GM18508 (cell line): ENCODE results near the gene HEATR5B.

Experiments used
- ATAC-seq: cut with Tn5 transposase; IDR thresholded peaks from one replicate; pipeline ENCODE4 v1.9.1; 2021; ENCODE audit warnings: moderate number of reproducible peaks; ENCODE audit not compliant: insufficient read depth, unreplicated experiment

Gene HEATR5B

DNA sequence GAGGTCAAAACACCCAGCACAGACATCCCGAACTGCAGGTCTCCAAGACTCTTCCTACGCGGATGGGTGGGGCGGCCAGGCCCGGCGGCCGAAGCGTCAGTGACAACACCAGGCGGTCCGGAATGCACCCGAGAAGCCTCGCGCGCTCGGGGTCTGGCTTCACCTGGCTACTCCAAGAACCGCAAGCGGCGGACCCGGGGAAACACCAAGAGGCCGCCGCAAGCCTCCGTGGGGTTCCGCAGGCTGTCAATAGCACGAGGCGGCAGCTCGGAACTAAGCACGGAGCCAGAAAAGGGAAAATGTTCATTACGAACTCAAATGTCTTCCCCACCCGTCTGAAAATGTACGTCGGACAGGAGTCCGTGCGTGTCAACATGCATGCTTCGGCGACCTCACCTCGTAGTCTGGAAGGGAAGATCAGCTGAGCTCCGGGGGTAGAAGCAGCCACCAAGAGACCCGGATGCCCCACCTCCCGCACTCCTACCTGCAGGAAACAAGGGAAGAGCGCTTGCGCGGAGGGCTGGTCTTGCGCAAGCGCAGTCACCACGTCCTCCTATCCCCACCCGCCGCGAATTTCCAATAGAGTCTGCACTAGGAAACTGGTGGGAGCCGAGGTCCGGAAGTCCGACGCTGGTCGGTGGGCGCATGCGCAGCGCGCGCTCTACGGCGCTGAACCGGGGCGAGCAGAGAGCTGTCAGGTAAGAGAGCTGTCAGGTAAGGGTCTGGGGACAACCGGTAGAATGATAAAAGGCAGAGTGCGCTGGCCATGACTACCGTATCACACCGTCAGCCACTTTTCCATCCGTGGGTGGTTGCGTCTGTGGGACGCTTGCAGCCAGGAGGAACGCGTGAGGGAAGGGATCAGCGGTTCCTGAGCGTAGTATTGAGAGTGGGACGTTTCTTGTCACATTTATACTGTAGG lies at the start of gene HEATR5B, which contains the start of gene GPATCH11:
Gene HEATR5B (minus strand): TSS at position 500 of the 922 bp plus-strand sequence. CDS start 958 bp downstream, outside the sequence.
Gene GPATCH11 (plus strand): TSS at position 646 of the 922 bp plus-strand sequence. CDS start 3,864 bp downstream, outside the sequence.
- peak; percentile 51 for ATAC-seq

DNA sequence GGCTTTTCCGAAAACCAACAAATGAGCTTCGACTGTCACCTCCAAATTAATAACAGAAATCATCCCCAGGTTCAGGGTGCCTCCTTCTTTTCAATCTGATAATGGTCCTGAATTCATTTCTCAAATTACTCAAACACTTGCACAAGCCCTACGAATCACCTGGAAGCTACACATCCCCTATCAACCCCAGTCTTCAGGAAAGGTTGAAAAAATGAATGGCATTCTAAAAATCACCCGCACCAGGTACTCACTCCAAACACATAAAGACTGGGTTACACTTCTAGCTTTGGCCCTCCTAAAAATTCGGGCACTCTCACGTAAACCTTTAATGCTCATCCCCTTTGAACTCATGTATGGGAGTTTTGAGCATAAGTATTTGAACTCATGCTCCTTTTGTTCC lies 48.7 kb upstream of the HEATR5B start:
- ATAC-seq = no peak

DNA sequence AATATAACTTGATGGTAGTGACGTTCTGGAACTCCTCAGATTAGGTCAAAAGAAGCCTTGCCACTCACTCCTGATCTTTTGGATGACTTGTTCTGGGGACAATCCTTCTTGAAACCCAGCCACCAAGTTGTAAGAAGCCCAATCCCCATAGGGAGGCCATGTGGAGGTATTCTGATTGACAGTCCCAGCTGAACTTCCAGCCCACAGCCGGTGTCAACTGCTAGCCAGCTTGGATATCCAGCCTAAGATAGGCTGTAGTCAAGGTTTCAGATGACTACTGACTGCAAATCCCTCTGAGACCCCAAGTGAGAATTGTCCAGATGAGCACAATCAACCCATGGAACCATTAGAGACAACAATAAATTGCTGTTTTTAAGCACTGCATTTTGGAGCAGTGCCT lies 41.2 kb upstream of the HEATR5B start:
- no peak for ATAC-seq

DNA sequence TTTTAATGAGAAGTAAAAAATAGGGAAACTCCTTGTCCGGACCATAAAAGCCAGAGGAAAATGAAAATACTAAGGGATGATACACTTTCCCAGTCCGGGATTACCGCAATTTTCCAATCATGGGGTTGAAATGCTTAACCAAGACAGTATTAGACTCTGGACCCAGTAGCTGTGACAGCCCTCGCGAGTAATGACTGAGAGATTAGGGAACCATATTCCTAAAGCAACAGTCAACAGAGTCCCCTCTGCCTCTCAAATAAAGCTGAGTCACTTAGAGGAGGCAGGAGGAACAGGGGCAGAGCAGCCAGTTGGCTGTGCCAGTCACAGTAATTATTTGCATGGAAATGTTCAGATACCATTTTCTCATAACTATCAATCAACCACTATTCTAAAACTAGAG lies 35.0 kb upstream of the HEATR5B start:
- no peak for ATAC-seq

DNA sequence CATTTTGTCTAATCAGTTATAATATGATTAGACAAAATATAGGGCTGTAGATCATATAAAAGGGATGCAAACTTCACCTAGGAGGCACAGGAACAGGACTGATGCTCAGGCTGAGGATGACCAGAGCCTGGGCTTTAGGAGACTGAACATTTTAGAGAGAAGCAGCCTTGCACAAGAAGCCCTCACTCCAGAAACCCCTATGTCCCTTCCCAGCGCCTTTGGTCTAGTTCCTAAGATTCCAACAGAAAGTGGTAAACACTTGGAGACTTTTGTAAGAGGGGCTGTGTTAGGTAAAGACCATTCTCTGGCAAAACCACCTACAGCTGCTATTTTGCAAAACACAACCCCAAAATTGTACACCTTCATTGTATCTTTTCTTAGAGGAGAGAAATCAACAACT lies 33.4 kb upstream of the HEATR5B start:
- ATAC-seq = no peak

DNA sequence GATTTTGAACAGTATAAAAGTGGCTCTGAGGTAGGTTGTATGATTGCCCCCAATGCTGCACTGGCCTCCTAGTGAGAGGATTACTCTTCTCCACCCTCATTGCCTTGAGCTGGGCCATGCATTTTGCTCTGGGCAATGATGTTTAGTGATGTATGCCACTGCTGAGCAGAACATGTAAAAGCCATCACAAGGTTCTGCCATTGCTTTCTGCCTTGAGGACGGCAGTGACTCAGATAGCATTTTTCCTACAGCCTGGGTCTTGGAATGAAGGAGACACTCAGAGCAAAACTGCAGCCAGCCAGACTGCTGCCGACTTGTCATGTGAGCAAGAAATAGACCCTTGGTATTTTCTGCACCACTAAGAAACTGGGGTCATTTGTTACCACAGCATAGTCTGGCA lies 27.8 kb upstream of the HEATR5B start:
- ATAC-seq = no peak

DNA sequence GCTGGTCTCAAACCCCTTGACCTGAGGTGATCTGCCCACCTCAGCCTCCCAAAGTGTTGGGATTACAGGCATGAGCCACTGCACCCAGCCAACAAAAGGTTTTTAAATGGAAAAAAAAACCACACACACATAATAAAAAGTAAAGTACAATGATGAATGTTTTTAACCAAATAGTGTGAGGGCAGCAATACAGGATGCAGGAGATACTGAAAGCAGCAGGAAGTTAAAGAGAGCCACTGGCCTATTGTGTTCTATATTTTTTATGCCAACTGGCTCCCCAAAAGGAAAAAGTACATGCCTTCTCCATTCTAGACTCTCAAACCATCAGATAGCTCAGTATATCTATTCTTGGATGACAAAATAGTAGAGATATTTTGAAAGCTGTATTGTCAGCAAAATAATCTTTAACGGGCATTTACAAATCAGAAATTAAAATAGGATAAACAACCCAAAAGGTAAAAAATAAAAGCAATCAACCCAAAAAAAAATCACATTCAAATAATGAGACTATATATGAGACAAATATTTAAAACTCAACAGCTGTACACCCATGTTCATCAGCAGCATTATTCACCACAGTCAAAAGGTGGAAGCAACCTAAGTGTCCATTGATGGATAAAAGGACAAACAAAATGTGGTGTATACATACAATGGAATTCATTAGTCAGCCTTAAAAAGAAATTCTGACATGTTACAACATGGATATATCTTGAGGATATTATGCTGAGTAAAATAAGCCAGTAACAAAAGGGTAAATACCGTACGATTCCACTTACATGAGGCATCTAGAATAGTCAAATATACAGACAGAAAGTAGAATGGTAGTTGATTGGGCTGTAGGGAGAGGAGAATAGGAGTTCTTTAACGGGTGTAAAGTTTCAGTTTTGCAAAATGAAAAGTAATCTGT lies 26.4 kb upstream of the HEATR5B start:
- ATAC-seq = no peak

DNA sequence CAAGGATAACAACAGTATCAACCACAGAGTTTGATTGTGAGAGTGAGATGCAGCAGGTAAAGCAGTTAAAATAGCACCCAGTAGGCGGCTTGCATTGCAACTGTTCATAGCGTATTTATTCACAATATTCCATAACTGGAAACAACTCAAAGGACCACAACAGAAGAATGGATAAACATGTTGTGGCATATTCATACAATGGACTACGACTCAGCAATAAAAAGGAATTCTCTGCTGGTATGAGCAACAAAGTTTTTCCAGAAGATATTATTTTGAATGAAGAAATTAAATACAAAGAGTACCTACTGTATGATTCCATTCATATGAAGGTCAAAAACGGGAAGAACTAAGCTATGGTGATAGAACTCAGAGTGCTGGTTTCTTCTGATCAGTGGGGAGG lies 25.4 kb upstream of the HEATR5B start:
- ATAC-seq = no peak

DNA sequence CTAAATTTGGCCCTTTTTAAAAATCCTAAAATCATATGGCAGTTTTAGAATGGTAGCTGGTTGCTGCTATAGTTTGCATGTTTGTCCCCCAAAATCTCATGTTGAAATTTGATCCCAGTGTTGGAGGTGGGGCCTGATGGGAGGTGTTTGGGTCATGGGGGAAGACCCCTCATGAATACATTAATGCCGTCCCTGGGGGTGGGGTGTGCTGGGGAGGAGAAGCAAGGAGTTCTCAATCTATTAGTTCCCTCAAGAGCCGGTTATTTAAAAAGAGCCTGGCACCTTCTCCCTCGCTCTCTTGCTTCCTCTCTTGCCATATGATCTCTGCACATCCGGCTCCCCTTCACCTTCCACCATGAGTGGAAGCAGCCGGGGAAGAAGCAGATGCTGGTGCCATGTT lies 21.0 kb upstream of the HEATR5B start:
- no peak for ATAC-seq

DNA sequence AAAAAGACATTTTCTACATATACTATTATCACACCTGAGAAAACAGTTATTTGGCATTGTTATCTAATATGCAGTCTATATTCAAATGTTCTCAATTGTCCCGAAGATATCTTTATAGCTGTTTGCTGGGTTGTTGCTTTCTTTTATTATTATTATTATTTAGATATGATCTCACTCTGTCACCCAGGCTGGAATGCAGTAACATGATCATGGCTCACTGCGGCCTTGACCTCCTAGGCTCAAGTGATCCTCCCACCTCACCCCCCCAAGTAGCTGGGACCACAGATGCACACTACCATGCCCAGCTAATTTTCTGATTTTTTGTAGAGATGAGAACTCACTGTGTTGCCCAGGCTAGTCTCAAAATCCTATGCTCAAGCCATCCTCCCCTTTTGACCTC lies 20.0 kb upstream of the HEATR5B start:
- ATAC-seq = no peak

DNA sequence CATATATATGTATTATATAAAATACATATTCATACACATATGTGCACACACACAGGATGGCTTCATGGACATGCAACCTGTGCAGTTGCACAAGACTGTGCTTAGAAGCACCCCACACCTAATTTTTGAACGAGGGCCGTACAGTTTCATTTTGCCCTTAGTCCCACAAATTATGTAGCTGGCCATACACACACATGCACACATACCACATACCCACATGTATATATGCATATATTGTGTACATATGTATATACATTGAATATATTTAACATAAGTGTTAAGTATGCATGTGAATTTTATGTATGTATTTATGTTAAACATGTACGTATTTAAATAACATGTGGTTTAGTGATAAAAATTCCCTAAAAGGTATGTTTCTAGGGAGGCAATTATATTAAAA lies 18.4 kb upstream of the HEATR5B start:
- ATAC-seq = no peak

DNA sequence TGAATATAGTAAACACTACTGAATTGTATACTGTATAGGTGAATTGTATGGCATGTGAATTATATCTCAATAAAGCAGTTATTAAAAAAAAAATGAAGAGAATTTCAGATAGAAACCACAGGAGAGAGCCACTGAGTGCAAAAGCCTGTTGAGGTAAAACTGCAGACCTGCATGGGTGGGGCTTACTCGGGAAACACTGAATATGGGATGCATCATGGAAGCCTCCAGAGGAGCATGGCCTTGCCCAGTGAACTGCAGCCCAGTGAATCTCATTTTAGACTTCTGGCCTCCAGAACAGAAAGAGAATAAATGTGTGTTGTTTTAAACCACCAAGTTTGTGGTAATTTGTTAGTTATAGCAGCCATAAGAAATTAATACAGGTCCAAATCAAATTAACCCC lies 15.9 kb upstream of the HEATR5B start:
- no peak for ATAC-seq

DNA sequence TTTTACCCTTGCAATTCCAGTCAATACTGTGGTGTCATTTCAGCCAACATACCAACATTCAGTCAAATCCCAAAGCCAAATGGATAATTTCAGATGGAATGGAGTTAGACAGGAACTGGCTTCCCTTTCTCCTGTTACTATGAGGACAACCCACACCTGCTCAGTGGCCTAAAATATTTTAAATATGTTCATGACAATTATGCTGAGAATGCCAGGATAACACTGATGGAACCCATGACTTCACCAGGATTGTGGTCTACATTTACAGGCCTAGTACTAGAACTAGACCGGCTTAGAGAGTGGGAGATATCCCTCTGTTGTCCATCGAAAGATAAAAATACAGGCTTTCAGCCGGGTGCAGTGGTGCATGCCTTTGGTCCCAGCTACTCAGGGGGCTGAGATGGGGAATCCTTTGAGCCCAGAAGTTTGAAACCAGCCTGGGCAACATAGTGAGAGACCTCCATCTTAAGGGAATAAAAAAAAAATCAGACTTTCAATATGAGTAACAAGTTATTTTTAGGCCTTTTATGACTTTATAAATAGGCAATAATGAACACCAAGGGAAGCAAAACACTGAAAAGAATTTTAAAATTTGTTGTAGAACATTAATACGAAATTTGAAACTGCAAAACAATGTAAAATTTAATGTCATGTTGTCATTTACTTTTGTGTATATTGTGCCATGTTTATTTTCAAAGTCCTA lies 14.4 kb upstream of the HEATR5B start:
- ATAC-seq = no peak

DNA sequence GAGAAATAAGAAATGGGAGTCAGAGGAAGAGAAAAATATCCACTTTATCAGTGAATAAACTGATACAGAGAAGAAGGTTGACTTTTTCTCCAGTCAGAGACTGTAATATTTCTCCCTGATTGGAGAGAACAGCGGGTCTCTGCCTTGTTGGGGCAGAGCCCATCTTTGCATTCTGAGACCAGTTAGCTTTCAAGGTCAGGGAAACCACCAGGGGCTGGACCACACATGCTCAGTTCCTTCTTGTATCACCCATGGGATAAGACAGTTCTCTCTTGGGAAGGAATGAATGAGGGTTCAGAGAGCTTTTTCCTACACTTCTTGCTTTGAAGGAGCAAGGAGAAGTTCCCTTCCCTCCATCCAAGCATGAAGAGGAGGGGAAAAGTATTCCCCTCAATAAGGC lies 12.4 kb upstream of the HEATR5B start:
- no peak for ATAC-seq

DNA sequence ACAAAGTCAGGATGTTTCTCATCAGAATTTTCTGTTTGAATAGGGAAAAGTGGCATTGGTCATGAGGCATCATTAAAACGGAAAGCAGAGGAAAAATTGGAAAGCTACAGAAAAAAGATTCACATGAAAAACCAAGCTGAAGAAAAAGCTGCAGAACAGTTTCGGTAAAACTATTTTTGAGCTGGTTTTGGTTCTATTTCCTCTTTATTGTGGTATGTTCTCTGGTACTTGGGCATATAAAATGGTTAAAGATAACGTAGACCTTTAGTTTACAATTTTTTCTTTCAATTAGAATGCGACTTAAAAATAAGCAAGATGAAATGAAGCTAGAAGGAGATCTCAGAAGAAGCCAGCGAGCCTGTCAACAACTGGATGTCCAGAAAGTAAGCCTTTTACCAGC lies 7.7 kb upstream of the HEATR5B start:
- ATAC-seq = peak; percentile 51

DNA sequence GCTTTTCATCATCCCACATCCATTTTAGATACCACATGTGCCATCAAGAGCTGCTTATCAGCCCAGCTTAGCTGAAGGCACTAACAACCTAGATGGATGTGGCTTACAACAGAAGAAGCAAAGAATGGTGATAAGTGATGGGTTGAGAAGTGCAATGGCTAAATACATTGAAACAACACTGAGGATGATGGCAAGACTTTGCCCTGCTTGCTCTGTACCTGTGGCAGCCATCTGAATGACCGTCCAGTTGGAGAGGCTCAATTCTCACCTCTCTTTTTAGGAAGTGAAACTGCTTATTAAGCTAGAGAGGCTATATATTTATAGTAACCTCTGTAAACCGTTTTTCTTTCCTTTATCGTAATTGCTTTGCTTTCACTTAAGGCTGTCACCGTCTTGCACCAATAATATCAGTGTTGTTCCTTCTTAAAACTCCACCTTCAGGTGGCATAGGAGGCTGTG lies 5.9 kb upstream of the HEATR5B start:
- peak; percentile 79 for ATAC-seq

DNA sequence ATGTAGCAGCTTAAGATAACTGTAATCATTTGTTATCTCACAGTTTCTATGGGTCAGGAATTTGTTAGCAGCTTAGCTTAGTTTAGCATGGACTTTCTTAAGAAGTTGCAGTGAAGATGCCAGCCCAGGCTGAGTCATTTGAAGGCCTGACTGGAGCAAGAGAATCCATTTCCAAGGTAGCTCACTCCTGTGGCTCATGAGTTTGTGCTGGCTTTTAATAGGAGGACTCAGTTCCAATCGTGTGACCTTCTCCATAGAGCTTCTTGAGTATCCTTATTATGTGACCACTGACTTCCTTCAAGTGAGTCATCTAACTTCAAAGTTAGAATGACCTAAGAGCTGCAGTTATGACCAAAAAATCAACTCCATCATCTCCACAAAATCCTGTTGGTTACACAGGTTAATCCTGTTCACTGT lies 1.6 kb upstream of the HEATR5B start:
- ATAC-seq = no peak

DNA sequence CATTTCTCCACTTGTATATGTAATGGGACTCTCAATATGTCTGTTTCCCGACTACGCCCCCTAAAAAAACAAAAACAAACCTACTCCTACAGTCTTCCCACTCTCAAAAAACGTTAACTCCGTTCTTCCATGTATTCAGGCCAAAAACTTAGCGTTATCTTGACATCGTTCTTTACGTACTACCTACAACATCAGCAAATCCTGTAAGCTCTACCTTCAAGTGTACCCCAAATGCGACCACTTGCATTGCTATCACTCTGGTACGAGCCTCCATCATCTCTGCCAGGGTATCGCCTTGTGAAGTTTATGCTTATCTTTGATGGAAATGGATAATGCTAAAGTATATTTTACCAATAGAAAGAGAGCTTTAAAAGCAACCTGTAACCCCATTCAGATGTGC lies 625 bp upstream of the HEATR5B start:
- ATAC-seq = no peak

DNA sequence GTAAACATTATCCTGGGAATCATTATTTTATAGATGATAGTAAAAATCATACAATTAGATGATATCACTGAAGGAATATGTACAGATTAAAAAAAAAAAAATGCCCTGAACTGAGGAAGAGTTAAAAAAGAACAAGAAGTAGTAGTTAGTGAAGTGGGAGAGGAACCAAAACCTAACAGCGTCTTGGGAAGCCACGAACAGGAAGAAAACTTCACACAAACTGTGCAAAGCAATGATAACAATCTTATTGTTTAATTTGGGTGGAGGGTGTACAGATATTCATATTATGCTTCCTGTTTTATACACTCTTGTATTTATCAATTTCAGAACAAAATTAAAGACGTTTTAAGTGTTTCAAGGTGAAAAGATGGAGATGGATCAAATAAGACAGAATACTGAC lies 3.5 kb downstream of the HEATR5B start:
- no peak for ATAC-seq

DNA sequence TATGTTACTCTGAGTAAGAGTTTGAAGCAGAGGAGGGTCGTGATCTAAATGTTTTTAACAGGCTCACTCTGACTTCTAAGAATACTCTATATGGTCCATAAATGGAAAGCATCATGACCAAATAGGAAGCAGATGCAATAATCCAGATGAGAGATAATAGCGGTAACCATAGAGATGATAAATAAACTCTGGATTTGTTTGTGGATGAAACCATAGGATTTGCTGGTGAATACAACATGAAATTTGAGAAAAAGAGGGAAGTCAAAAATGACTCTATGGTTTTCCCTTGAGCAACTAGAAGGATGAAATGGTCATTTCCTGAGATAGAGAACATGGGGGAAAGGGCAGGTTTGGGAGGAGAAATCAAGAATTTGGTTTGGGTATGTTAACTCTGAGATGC lies 3.9 kb downstream of the HEATR5B start:
- no peak for ATAC-seq
